Measurements from ENCODE around the gene TBC1D1.

- no peak for TF ChIP-seq ZNF274 (IDR thresholded peaks at IDR 0.05; ENCODE audit: low read depth, low read length)
- no peak for TF ChIP-seq YY1 (IDR thresholded peaks at IDR 0.05; ENCODE audit: insufficient read depth, insufficient read length)
- no peak for TF ChIP-seq SUZ12 (IDR thresholded peaks at IDR 0.05; ENCODE audit: extremely low read depth, insufficient read depth, insufficient read length)
Measured at GRCh38 chr4:37936889-37937498, 46.1 kb downstream of the TBC1D1 start.
